KMS-11 (cell line): ENCODE data around the gene NKD1.

Experiments used
- H2AFZ ChIP-seq: fragments of 200-600 bp; sonication (generic); 2 replicates; pipeline ENCODE4 v1.6.1; 2016; ENCODE audit warnings: antibody characterized with exemption, mixed run types, low read depth
- H3K27ac ChIP-seq: fragments of 200-600 bp; sonication (generic); 2 replicates; pipeline ENCODE4 v1.6.1; 2016; ENCODE audit warnings: mild to moderate bottlenecking, mixed run types
- H3K27me3 ChIP-seq: fragments of 200-600 bp; sonication (generic); 2 replicates; pipeline ENCODE4 v1.6.1; 2017; ENCODE audit warnings: mild to moderate bottlenecking, low read depth, mixed run types, moderate library complexity; ENCODE audit not compliant: insufficient read depth
- H3K36me3 ChIP-seq: fragments of 200-600 bp; sonication (generic); 2 replicates; pipeline ENCODE4 v1.6.1; 2017; ENCODE audit warnings: mild to moderate bottlenecking, mixed run types; ENCODE audit not compliant: insufficient read depth
- H3K4me1 ChIP-seq: fragments of 200-600 bp; sonication (generic); 2 replicates; pipeline ENCODE4 v1.6.1; 2016; ENCODE audit warnings: mild to moderate bottlenecking, low read depth, mixed run types; ENCODE audit not compliant: poor library complexity, severe bottlenecking
- H3K4me2 ChIP-seq: fragments of 200-600 bp; sonication (generic); 2 replicates; pipeline ENCODE4 v1.7.0; 2016; ENCODE audit warnings: mild to moderate bottlenecking, mixed run types
- H3K4me3 ChIP-seq: fragments of 200-600 bp; sonication (generic); IDR thresholded peaks from 2 replicates; pipeline ENCODE4 v1.6.1; 2017; ENCODE audit warnings: low read depth, low read length, mixed read lengths; ENCODE audit not compliant: insufficient read depth
- H3K79me2 ChIP-seq: fragments of 200-600 bp; sonication (generic); 2 replicates; pipeline ENCODE4 v1.6.1; 2016; ENCODE audit warnings: low read depth, mixed run types; ENCODE audit not compliant: insufficient read depth
- H3K9ac ChIP-seq: fragments of 200-600 bp; sonication (generic); 2 replicates; pipeline ENCODE4 v1.6.1; 2016; ENCODE audit warnings: mild to moderate bottlenecking, mixed run types
- H4K20me1 ChIP-seq: fragments of 200-600 bp; sonication (generic); 2 replicates; pipeline ENCODE4 v1.6.1; 2016; ENCODE audit warnings: mild to moderate bottlenecking, mixed run types; ENCODE audit not compliant: insufficient read depth
- CTCF ChIP-seq: fragments of 200-600 bp; sonication (generic); conservative IDR thresholded peaks from 2 replicates; pipeline ENCODE4 v1.6.1; 2017; ENCODE audit warnings: low read depth, mild to moderate bottlenecking, antibody characterized with exemption, low read length, moderate library complexity, mixed read lengths

Gene NKD1

GRCh38 chr16:50560903-50561863, 13.0 kb downstream of the NKD1 start:
- TF ChIP-seq CTCF: no peak
- no peaks in the 10 kb centered on the region for H4K20me1 ChIP-seq
- H3K79me2 ChIP-seq: no peaks in the 10 kb centered on the region
- H3K9ac ChIP-seq: no peak overlapping the region
- no peak overlapping the region for H3K4me2 ChIP-seq
- no peaks in the 10 kb centered on the region for H3K4me1 ChIP-seq
- no peaks in the 10 kb centered on the region for H3K36me3 ChIP-seq
- no peak overlapping the region for H3K27ac ChIP-seq
- H3K27me3 ChIP-seq: no peaks in the 10 kb centered on the region
- H2AFZ ChIP-seq: no peak overlapping the region
- no peak overlapping the region for H3K4me3 ChIP-seq

- H3K27me3 ChIP-seq: no peaks in the 10 kb centered on the region
- no peaks in the 10 kb centered on the region for H3K4me1 ChIP-seq
- H3K9ac ChIP-seq: no peak overlapping the region
- no peak for TF ChIP-seq CTCF
- H3K36me3 ChIP-seq: no peaks in the 10 kb centered on the region
- no peak overlapping the region for H3K4me3 ChIP-seq
- no peaks in the 10 kb centered on the region for H4K20me1 ChIP-seq
- no peak overlapping the region for H2AFZ ChIP-seq
- H3K4me2 ChIP-seq: no peak overlapping the region
- no peaks in the 10 kb centered on the region for H3K79me2 ChIP-seq
- H3K27ac ChIP-seq: no peak overlapping the region
Measured at GRCh38 chr16:50562657-50563056, 14.5 kb downstream of the NKD1 start.

- Histone ChIP-seq H3K4me1 (no peaks in the 10 kb centered on the region), H3K27ac (no peak overlapping the region), H3K27me3 (no peaks in the 10 kb centered on the region), H2AFZ (no peak overlapping the region), H3K4me2 (no peak overlapping the region), H3K9ac (no peak overlapping the region), H3K36me3 (no peaks in the 10 kb centered on the region), H3K4me3 (no peak overlapping the region), H3K79me2 (no peaks in the 10 kb centered on the region), H4K20me1 (no peaks in the 10 kb centered on the region)
- TF ChIP-seq CTCF: no peak
Measured at GRCh38 chr16:50563989-50564388, 15.8 kb downstream of the NKD1 start.

GRCh38 chr16:50565428-50565827, 17.2 kb downstream of the NKD1 start:
- no peak for TF ChIP-seq CTCF
- Histone ChIP-seq H3K9ac (no peak overlapping the region), H3K4me3 (no peak overlapping the region)

More at GRCh38 chr16:50565428-50565827, 17.2 kb downstream of the NKD1 start:
- H3K27me3 ChIP-seq: no peaks in the 10 kb centered on the region
- no peaks in the 10 kb centered on the region for H3K4me1 ChIP-seq
- no peaks in the 10 kb centered on the region for H3K36me3 ChIP-seq
- no peaks in the 10 kb centered on the region for H3K79me2 ChIP-seq
- H3K27ac ChIP-seq: no peak overlapping the region
- no peak overlapping the region for H2AFZ ChIP-seq
- no peaks in the 10 kb centered on the region for H4K20me1 ChIP-seq
- H3K4me2 ChIP-seq: no peak overlapping the region
